Choroid plexus epithelial cell (primary cell): ENCODE data around the gene IRGQ.

ENCODE experiments used
- DNase-seq: peaks from one replicate; pipeline ENCODE4 v3.0.0-alpha.2; 2010; ENCODE audit warnings: low read depth
- H3K4me3 ChIP-seq: 2 replicates; pipeline ENCODE4 v1.5.1; 2011; ENCODE audit warnings: low read depth, mild to moderate bottlenecking, control low read depth, low read length, moderate library complexity
- TF ChIP-seq, protein P1 (sequence below): conservative IDR thresholded peaks from 2 replicates; pipeline ENCODE4 v1.5.1; 2011; ENCODE audit warnings: low read depth, mild to moderate bottlenecking, control low read depth, inconsistent platforms, low read length, moderate library complexity

IRGQ gene

DNA sequence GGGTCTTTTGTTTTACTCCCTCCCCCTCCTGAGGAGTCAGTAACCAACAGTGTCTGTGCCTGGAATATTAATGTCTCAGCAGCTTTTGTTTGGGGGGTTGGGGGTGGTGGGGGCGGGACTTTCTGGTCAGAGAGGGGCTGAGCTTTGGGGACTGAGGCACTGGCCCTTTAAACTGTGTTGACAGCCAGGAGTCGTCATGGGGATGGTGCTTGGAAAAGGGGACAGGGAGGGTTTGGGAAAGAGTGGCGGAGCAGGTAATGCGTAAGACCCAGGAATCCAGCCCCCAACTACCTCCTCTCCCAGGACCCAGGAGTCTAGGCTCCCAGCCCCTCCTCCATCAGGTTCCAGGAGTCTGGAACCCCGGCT is 38.6 kb upstream of the IRGQ start:
- H3K4me3 ChIP-seq: peak overlapping the region; percentile 49
- TF ChIP-seq, protein P1, sequence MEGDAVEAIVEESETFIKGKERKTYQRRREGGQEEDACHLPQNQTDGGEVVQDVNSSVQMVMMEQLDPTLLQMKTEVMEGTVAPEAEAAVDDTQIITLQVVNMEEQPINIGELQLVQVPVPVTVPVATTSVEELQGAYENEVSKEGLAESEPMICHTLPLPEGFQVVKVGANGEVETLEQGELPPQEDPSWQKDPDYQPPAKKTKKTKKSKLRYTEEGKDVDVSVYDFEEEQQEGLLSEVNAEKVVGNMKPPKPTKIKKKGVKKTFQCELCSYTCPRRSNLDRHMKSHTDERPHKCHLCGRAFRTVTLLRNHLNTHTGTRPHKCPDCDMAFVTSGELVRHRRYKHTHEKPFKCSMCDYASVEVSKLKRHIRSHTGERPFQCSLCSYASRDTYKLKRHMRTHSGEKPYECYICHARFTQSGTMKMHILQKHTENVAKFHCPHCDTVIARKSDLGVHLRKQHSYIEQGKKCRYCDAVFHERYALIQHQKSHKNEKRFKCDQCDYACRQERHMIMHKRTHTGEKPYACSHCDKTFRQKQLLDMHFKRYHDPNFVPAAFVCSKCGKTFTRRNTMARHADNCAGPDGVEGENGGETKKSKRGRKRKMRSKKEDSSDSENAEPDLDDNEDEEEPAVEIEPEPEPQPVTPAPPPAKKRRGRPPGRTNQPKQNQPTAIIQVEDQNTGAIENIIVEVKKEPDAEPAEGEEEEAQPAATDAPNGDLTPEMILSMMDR: no peak
- DNase-seq: no peak

DNA sequence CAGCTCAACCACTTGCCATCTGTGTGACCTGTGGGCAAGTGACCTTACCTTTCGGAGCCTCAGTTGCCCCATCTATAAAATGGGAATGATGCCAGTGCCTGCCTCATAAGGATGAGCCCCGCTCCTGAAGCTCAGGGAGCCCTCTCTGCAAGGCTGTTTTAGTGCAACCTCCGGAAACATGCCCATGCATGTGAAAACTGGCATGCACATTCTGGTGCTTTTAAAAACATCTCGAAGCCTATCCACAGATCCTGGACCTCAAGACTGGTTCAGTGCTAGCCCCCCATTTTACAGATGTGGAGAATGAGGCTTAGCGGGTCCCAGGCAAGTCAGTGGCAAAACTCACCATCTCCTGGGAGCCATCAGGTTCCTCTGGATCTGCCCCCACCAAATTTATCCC is 38.1 kb upstream of the IRGQ start:
- no peak overlapping the region for H3K4me3 ChIP-seq
- TF ChIP-seq, protein P1: no peak
- no peak for DNase-seq

DNA sequence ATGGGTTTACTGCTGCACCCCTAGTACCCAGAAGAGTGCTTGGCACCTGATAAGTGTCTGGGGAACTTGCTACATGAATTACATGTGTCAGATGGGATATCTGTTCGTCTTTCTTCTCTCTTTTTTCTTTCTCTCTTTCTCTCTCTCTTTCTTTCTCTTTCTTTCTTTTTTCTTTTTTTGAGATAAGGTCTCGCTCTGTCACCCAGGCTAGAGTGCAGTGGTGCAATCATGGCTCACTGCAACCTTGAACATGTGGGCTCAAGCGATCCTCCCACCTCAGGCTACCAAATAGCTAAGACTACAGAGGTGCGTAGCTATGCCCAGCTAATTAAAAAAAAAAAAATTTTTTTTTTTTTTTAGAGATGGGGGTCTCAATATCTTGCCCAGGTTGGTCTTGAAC is 37.6 kb upstream of the IRGQ start:
- DNase-seq: no peak
- TF ChIP-seq, protein P1: no peak

DNA sequence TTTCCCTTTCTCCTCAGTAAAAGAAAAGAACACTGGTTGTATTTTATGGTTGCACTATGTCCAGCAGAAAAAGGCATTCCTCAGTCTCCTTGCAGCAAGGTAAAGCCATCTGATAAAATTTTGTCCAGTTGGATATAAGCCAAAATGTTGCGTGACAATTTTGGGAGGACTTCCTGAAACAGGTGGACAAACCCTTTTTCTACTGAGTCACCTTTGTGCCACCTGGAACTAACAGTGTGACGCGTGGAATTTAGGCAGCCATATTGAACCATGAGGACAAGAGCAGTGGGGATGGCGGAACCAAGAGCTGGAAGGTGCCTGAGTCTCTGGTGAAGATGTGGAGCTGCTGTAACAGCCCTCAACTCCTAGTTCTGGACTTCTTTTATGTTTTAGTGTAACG is 35.6 kb upstream of the IRGQ start:
- DNase-seq: no peak
- no peak overlapping the region for H3K4me3 ChIP-seq
- TF ChIP-seq, protein P1: no peak

More for the DNA sequence above, 37.6 kb upstream of the IRGQ start:
- H3K4me3 ChIP-seq: no peak overlapping the region

DNA sequence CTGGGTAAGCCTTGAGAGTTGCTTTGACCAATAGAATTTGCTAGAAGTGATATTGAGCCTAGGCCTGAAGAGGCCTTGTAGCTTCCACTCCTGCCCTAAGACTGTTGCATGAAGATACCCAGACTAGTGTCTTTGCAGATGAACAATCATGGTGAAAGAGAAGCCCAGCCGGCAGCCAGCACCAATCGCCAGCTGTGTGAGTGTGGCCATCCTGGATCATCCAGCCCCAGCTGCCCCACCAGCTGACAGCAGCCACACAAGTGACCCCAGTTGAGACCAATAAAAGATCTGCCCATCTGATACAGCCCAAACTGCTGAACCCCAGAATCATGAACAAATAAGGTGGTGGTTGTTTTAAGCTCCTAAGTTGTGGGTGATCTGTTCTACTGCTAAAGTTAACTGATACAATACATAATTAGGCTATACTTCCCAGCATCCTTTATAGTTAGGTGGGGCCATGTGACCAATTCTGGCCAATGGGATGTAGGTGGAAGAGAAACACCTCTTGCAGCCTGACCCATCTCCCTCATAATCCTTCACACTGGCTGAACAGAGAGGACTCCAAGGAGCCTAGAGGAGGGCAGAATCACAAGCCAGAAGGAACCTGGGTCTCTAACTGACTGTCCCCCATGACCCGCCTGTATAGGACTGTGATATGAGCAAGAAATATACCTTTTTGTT is 32.9 kb upstream of the IRGQ start:
- no peak for DNase-seq
- H3K4me3 ChIP-seq: no peak overlapping the region
- TF ChIP-seq, protein P1: no peak

DNA sequence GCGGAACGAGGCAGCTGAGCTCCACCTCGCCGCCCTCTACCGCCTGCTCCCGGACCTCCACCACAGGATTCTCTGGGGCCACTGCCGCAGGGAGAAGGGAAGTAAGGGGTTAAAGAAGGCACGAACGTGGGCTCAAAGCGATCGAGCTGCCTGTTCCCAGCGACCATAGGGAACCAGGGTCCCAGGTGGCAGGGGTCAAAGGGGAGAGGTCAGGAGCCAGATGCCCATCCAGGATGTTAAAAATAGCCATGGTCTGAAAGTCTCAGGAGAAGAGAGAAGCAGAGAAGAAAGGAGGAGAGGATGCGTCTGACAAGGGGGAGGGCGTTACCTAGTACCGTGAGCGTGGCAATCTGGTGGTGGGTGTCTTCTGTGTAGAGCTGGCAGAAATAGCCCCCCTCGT is 30.9 kb upstream of the IRGQ start:
- no peak for DNase-seq
- no peak overlapping the region for H3K4me3 ChIP-seq

DNA sequence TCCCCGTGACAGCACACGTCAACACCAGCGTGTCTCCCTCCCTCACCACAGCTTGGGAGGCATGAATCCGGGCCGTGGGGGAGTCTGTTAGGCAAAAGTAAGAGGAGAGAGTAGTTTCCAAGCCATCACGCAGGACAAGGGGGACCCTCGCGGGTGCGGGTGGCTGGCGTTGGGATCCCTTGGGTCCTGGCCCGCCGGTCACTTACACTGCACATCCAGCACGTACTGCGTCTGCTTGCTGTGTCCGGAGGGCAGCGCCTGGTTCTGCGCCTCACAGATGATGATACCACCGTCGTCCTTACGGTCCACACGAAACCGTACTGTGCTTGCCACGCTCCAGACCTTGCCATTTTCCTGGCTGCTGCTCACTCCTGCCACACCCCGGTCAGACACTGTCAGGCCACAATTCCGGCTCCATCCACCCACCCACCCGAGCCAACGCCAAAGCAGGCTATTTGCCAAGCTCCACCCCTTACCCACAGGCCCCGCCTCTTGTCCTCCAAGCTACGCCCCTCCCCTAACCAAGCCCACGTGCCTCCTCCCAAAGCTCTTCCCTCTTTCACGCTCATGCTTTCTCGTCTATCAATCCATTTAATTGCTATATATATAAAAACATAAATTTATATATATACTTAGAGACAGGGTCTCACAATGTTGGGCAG is 30.1 kb upstream of the IRGQ start:
- TF ChIP-seq, protein P1: peak; percentile 13
- DNase-seq: no peak

More for the DNA sequence above, 30.9 kb upstream of the IRGQ start:
- TF ChIP-seq, protein P1: no peak

More for the DNA sequence above, 30.1 kb upstream of the IRGQ start:
- no peak overlapping the region for H3K4me3 ChIP-seq
